GM12872 (cell line): ENCODE data around the gene KCNA5.

Experiments
- TF ChIP-seq, protein P1 (sequence below): IDR thresholded peaks from 3 replicates; pipeline ENCODE4 v1.5.1; 2011; ENCODE audit warnings: low read depth, mild to moderate bottlenecking, low read length, moderate library complexity; ENCODE audit not compliant: insufficient read depth

KCNA5 gene

DNA sequence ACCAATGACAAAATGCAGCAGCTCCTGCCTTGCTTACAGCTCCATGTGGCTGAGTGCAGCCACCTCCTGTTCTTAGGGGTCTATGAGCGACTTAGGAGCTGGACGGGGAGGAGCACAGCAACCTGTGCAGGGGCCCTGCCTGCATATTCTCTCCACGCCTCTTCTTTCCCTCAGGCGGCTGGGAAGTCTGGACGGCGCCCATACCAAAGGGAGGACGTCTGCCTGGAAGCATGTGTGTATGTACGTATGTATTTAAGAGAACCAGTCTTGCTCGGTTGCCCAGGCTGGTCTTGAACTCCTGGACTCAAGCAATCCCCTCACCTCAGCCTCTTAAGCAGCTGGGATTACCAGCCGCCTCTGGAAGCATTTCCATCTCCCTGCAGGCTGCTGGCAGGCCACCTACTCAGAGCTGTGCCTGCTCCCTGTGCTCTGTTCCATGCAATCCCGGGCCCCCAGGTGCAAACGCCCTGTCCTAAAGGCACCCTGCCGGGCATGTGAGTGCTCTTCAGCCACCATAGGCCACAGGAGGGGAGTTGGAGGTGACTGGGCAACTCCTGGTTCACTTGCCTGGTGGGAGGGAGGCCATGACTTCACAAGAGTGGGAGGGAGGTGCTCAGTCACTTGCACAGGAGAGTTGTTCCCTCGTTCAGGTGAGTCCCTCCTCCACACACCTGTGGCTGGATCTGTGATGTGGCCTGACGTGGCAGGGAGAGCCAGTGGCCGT, 44.3 kb downstream of the KCNA5 start:
- TF ChIP-seq, protein P1, sequence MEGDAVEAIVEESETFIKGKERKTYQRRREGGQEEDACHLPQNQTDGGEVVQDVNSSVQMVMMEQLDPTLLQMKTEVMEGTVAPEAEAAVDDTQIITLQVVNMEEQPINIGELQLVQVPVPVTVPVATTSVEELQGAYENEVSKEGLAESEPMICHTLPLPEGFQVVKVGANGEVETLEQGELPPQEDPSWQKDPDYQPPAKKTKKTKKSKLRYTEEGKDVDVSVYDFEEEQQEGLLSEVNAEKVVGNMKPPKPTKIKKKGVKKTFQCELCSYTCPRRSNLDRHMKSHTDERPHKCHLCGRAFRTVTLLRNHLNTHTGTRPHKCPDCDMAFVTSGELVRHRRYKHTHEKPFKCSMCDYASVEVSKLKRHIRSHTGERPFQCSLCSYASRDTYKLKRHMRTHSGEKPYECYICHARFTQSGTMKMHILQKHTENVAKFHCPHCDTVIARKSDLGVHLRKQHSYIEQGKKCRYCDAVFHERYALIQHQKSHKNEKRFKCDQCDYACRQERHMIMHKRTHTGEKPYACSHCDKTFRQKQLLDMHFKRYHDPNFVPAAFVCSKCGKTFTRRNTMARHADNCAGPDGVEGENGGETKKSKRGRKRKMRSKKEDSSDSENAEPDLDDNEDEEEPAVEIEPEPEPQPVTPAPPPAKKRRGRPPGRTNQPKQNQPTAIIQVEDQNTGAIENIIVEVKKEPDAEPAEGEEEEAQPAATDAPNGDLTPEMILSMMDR = no peak

DNA sequence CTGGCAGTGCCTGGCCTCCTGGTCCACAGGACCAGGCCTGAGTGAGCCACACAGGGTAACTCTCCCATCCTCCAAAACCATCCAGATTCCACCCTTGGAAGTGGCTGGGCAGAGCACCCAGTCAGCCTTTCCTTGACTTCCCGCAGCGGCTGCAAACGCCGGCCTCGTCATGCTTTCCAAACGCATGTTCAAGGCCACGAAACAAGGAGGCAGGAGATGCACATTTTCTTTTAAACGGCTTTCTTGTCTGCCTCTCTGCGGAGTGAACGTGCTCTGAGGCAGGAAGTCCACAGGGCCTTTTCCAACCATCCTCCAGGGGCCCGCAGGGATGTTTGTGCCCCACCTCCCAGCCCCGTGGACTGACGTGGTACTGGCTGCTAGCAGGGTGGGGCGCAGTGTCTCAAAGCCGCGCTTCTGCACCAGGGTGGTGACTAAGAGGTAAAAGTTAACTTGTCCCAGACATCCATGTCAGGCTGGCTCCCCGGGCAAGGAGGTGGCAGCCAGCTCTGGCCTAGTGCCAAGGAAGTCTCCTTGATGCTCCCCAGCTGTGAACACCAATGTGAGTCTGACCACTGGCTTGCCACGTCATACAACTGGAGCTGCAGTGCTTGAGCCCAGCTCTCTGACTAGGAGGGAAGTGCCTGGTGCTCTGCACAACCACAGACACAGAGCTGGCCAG, 45.0 kb downstream of the KCNA5 start:
- TF ChIP-seq, protein P1 = no peak

DNA sequence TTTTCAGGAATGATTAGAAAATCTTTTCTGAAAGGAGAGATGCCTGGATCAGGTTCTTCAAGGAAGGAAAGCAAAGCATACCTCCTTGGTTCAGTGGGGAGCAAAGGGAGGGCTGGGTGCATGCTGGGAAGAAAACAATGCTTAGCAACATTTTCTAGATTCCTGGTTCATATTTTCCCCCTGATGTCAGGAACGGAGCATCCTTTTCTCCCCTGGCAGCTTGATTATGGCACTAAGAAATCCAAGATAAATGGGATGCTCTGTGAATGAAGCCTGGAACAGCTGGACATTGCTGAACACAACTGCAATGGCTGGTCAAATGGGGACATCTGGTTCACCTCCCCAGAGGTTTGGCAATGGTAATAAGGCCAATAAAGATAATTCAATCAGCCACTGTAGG, 50.9 kb downstream of the KCNA5 start:
- TF ChIP-seq, protein P1 = no peak

DNA sequence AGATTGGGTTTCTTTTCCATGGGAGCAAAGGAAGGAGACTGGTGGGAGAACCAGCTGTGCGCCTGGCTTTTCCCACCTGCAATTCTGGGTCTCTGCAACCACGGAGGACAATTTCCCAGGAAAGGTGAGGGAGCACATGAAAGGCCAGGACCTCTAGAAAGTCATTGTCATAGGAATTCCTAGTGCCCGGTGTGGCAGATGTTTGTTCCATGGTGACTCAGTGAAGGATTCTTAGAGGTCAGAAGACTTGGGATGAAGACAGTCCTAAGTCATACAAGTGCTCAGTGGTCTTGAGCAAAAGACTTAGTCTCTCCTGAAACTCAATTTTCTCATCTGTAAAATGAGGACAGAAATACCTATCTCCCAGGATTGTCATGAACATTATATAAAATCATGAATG, 51.3 kb downstream of the KCNA5 start:
- TF ChIP-seq, protein P1 = no peak
